Progenitor cell of endocrine pancreas (in vitro differentiated cells): ENCODE measurements around the gene TWSG1. TPM values are rescaled to one million over a fixed set of nuclear protein-coding genes. Genes with fewer than 3 reads are reported as not detected.

ENCODE experiments used
- DNase-seq: peaks from one replicate; pipeline ENCODE4 v3.0.0; 2021; ENCODE audit warnings: low spot score; ENCODE audit not compliant: unreplicated experiment
- H3K27ac Mint-ChIP-seq: 2 replicates; pipeline ENCODE4 v1.8.0; 2021; ENCODE audit warnings: mild to moderate bottlenecking, moderate library complexity, mixed read lengths
- H3K27me3 Mint-ChIP-seq: 2 replicates; pipeline ENCODE4 v1.8.0; 2021; ENCODE audit warnings: mixed read lengths
- H3K36me3 Mint-ChIP-seq: 2 replicates; pipeline ENCODE4 v1.8.0; 2022; ENCODE audit warnings: mixed read lengths; ENCODE audit not compliant: insufficient read depth
- H3K4me1 Mint-ChIP-seq: 2 replicates; pipeline ENCODE4 v1.8.0; 2021; ENCODE audit warnings: low read depth, mixed read lengths
- H3K4me3 Mint-ChIP-seq: 2 replicates; pipeline ENCODE4 v1.8.0; 2021; ENCODE audit warnings: low read depth, mild to moderate bottlenecking, moderate library complexity, mixed read lengths
- H3K9me3 Mint-ChIP-seq: 2 replicates; pipeline ENCODE4 v1.8.0; 2021; ENCODE audit warnings: low read depth, mixed read lengths
- total RNA-seq: library from RNA; stranded (reverse); gene quantifications from 2 replicates; pipeline ENCODE4 v1.2.1, GENCODE V29; 2021
- TF ChIP-seq, protein P1 (sequence below): fragments of 200-600 bp; sonication (generic); IDR thresholded peaks from one replicate; pipeline ENCODE4 v1.5.0; 2021; ENCODE audit warnings: antibody characterized with exemption, mild to moderate bottlenecking; ENCODE audit not compliant: unreplicated experiment

Gene TWSG1
- total RNA-seq, 1 donor from 2014 or later = 38.1 TPM

DNA sequence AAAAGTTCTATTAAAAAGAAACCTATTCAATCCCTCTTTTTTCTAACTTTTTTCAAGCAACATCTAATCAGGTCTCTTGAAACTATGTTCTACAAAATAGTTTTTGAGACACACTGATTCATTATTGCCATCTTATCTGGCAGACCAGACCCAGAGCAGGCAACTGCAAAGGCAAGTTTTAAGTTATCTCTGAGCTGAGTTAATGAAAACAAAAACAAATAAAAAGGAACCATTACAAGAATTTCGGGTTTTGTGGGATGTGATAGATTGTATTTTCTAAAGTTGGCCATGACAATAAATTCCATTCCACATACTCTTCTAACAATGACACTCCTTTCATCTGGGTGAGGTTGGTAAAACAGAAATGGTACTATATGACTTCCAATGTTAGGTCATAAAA is 15.2 kb upstream of the TWSG1 start:
- Mint-ChIP-seq H3K4me3 (no peak overlapping the region), H3K36me3 (peaks cover 1% of the 10 kb centered on the region), H3K9me3 (peaks cover 3% of the 10 kb centered on the region), H3K27me3 (peaks cover 7% of the 10 kb centered on the region), H3K4me1 (no peaks in the 10 kb centered on the region), H3K27ac (no peak overlapping the region)
- no peak for DNase-seq
- TF ChIP-seq, protein P1, sequence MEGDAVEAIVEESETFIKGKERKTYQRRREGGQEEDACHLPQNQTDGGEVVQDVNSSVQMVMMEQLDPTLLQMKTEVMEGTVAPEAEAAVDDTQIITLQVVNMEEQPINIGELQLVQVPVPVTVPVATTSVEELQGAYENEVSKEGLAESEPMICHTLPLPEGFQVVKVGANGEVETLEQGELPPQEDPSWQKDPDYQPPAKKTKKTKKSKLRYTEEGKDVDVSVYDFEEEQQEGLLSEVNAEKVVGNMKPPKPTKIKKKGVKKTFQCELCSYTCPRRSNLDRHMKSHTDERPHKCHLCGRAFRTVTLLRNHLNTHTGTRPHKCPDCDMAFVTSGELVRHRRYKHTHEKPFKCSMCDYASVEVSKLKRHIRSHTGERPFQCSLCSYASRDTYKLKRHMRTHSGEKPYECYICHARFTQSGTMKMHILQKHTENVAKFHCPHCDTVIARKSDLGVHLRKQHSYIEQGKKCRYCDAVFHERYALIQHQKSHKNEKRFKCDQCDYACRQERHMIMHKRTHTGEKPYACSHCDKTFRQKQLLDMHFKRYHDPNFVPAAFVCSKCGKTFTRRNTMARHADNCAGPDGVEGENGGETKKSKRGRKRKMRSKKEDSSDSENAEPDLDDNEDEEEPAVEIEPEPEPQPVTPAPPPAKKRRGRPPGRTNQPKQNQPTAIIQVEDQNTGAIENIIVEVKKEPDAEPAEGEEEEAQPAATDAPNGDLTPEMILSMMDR = no peak

GRCh38 chr18:9321017-9321452 is 13.5 kb upstream of the TWSG1 start:
- H3K27ac Mint-ChIP-seq = no peak overlapping the region
- DNase-seq = no peak
- TF ChIP-seq, protein P1 = no peak
- H3K9me3 Mint-ChIP-seq = peaks cover 3% of the 10 kb centered on the region
- peaks cover 1% of the 10 kb centered on the region for H3K36me3 Mint-ChIP-seq
- no peak overlapping the region for H3K4me3 Mint-ChIP-seq
- H3K4me1 Mint-ChIP-seq = no peaks in the 10 kb centered on the region
- peaks cover 7% of the 10 kb centered on the region for H3K27me3 Mint-ChIP-seq

- Mint-ChIP-seq H3K27ac (no peak overlapping the region), H3K36me3 (peaks cover 1% of the 10 kb centered on the region), H3K4me3 (no peak overlapping the region), H3K27me3 (peaks cover 7% of the 10 kb centered on the region), H3K4me1 (no peaks in the 10 kb centered on the region), H3K9me3 (peaks cover 3% of the 10 kb centered on the region)
- no peak for DNase-seq
- TF ChIP-seq, protein P1 = no peak
Observed at GRCh38 chr18:9321736-9322135, 12.8 kb upstream of the TWSG1 start.

DNA sequence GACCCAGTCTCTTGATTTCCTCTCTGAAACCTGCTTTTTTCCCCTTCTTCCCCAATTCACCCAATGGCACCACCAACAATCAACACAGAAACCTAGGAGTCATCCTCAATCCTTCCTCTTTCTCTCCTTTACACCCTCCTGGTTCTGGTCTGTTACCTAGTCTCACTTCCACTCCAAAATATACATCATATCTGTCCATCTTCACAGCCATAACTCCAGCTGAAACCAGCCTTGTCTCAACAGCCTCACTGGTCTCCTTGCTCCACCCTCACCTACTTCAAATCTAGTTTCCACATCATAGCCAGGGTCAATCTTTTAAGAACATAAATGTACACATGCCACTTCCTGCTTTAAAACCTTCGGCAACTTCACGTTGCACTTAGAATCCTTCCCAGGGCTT is 11.8 kb upstream of the TWSG1 start:
- peaks cover 1% of the 10 kb centered on the region for H3K36me3 Mint-ChIP-seq
- H3K9me3 Mint-ChIP-seq = peaks cover 3% of the 10 kb centered on the region
- peaks cover 7% of the 10 kb centered on the region for H3K27me3 Mint-ChIP-seq
- TF ChIP-seq, protein P1 = no peak
- no peak overlapping the region for H3K27ac Mint-ChIP-seq
- no peak overlapping the region for H3K4me3 Mint-ChIP-seq
- no peak for DNase-seq
- no peaks in the 10 kb centered on the region for H3K4me1 Mint-ChIP-seq

GRCh38 chr18:9323750-9324445 is 10.7 kb upstream of the TWSG1 start:
- Mint-ChIP-seq H3K27me3 (peaks cover 7% of the 10 kb centered on the region), H3K27ac (no peak overlapping the region), H3K4me1 (no peaks in the 10 kb centered on the region), H3K4me3 (no peak overlapping the region), H3K9me3 (peaks cover 8% of the 10 kb centered on the region), H3K36me3 (peaks cover 1% of the 10 kb centered on the region)
- DNase-seq = no peak
- TF ChIP-seq, protein P1 = no peak
